DND-41 (cell line): ENCODE data around the gene TLK1.

Experiments
- ATAC-seq: fragments of 200-7000 bp; cut with Tn5 transposase; 3 replicates; pipeline ENCODE4 v1.9.1; 2021; ENCODE audit warnings: low read depth; ENCODE audit not compliant: insufficient read depth
- DNase-seq: peaks from one replicate; pipeline ENCODE4 v3.0.0-alpha.2; 2020
- H2AFZ ChIP-seq: 2 replicates; pipeline ENCODE4 v1.6.0; 2012; ENCODE audit warnings: low read depth, low read length
- H3K27ac ChIP-seq: 2 replicates; pipeline ENCODE4 v1.5.1; 2012; ENCODE audit warnings: low read length, inconsistent platforms
- H3K27me3 ChIP-seq: fragments of 200-600 bp; sonication (generic); 2 replicates; pipeline ENCODE4 v1.6.0; 2012; ENCODE audit warnings: low read length, mild to moderate bottlenecking, inconsistent platforms; ENCODE audit not compliant: insufficient read depth, poor library complexity
- H3K36me3 ChIP-seq: 2 replicates; pipeline ENCODE4 v1.5.1; 2012; ENCODE audit warnings: low read length, inconsistent platforms; ENCODE audit not compliant: insufficient read depth
- H3K4me1 ChIP-seq: 2 replicates; pipeline ENCODE4 v1.5.1; 2012; ENCODE audit warnings: mild to moderate bottlenecking, low read length; ENCODE audit not compliant: insufficient read depth
- H3K4me2 ChIP-seq: 2 replicates; pipeline ENCODE4 v1.6.0; 2012; ENCODE audit warnings: mild to moderate bottlenecking, moderate library complexity, low read length, inconsistent platforms; ENCODE audit not compliant: insufficient read depth
- H3K4me3 ChIP-seq, 2 experiments: fragments of 200-600 bp in 1 of 2; shearing (Covaris generic) in 1 of 2; 2 replicates each; pipeline ENCODE4 v1.5.1; 2012 to 2016; ENCODE audit warnings: inconsistent platforms in 2 of 2, low read length in 2 of 2, mild to moderate bottlenecking in 2 of 2, low read depth in 1 of 2, moderate library complexity in 1 of 2
- H3K79me2 ChIP-seq: 2 replicates; pipeline ENCODE4 v1.6.0; 2012; ENCODE audit warnings: low read length, inconsistent platforms; ENCODE audit not compliant: insufficient read depth
- H3K9ac ChIP-seq: 2 replicates; pipeline ENCODE4 v1.6.0; 2012; ENCODE audit warnings: low read depth, mild to moderate bottlenecking, inconsistent platforms, low read length, moderate library complexity
- H3K9me3 ChIP-seq: 2 replicates; pipeline ENCODE4 v1.5.1; 2012; ENCODE audit warnings: low read length, moderate library complexity, mild to moderate bottlenecking, inconsistent platforms; ENCODE audit not compliant: insufficient read depth, severe bottlenecking
- H4K20me1 ChIP-seq: 2 replicates; pipeline ENCODE4 v1.6.0; 2012; ENCODE audit warnings: low read length; ENCODE audit not compliant: insufficient read depth
- CTCF ChIP-seq: IDR thresholded peaks from 2 replicates; pipeline ENCODE4 v1.5.1; 2012; ENCODE audit warnings: borderline replicate concordance, low read length, moderate library complexity, mild to moderate bottlenecking; ENCODE audit not compliant: poor library complexity, severe bottlenecking; ENCODE audit errors: extremely low read depth
- EZH2 ChIP-seq: IDR thresholded peaks from 3 replicates; pipeline ENCODE4 v1.6.1; 2012; ENCODE audit warnings: borderline replicate concordance, low read depth, mild to moderate bottlenecking, moderate library complexity, low read length, inconsistent platforms; ENCODE audit not compliant: severe bottlenecking

TLK1 gene

GRCh38 chr2:170943596-170943995, 217.1 kb downstream of the TLK1 start:
- Histone ChIP-seq H3K27ac (no peak overlapping the region), H3K9ac (no peak overlapping the region), H2AFZ (no peak overlapping the region), H3K27me3 (no peaks in the 10 kb centered on the region), H3K79me2 (peaks cover 97% of the 10 kb centered on the region), H4K20me1 (peaks cover 80% of the 10 kb centered on the region), H3K9me3 (no peaks in the 10 kb centered on the region), H3K4me3 (no peak overlapping the region), H3K36me3 (peaks cover 15% of the 10 kb centered on the region; the same call in 1 of the 2 replicates), H3K4me2 (no peak overlapping the region), H3K4me1 (no peaks in the 10 kb centered on the region)
- TF ChIP-seq EZH2 (no peak), CTCF (no peak)
- ATAC-seq (no peak), DNase-seq (no peak)

GRCh38 chr2:170943041-170943440, 217.7 kb downstream of the TLK1 start:
- DNase-seq: no peak
- Histone ChIP-seq H3K79me2 (peaks cover 100% of the 10 kb centered on the region), H3K4me1 (no peaks in the 10 kb centered on the region), H3K27me3 (no peaks in the 10 kb centered on the region), H3K27ac (no peak overlapping the region), H3K9ac (no peak overlapping the region), H2AFZ (no peak overlapping the region), H3K36me3 (peaks cover 17% of the 10 kb centered on the region; the same call in 1 of the 2 replicates), H4K20me1 (peaks cover 83% of the 10 kb centered on the region), H3K9me3 (no peaks in the 10 kb centered on the region), H3K4me3 (no peak overlapping the region), H3K4me2 (no peak overlapping the region)
- TF ChIP-seq CTCF: no peak
- no peak for TF ChIP-seq EZH2
- ATAC-seq: no peak

- Histone ChIP-seq H3K27me3 (no peaks in the 10 kb centered on the region), H3K36me3 (peaks cover 21% of the 10 kb centered on the region; the same call in 1 of the 2 replicates), H3K9me3 (no peaks in the 10 kb centered on the region), H3K4me1 (no peaks in the 10 kb centered on the region), H3K27ac (no peak overlapping the region), H4K20me1 (peaks cover 85% of the 10 kb centered on the region), H3K79me2 (peaks cover 100% of the 10 kb centered on the region), H2AFZ (no peak overlapping the region), H3K4me3 (no peak overlapping the region), H3K4me2 (no peak overlapping the region), H3K9ac (no peak overlapping the region)
- TF ChIP-seq EZH2 (no peak), CTCF (no peak)
- no peak for ATAC-seq
- no peak for DNase-seq
These were observed 218.1 kb downstream of the TLK1 start for GRCh38 chr2:170942615-170943014.
